Endodermal cell (in vitro differentiated cells): Measurements from ENCODE around the gene HLA-DPB1. TPM values are rescaled to one million over a fixed set of nuclear protein-coding genes. Genes with fewer than 3 reads are reported as not detected.

Source experiments
- DNase-seq: peaks from one replicate; pipeline ENCODE4 v3.0.0-alpha.2; 2017
- H3K27ac ChIP-seq: 2 replicates; pipeline ENCODE4 v1.5.1; 2013; ENCODE audit warnings: mild to moderate bottlenecking, low read depth, low read length, moderate library complexity
- H3K27me3 ChIP-seq: 2 replicates; pipeline ENCODE4 v1.6.1; 2013; ENCODE audit warnings: mild to moderate bottlenecking, low read length, moderate library complexity; ENCODE audit not compliant: insufficient read depth, control insufficient read depth, poor library complexity, severe bottlenecking
- H3K36me3 ChIP-seq: 2 replicates; pipeline ENCODE4 v1.7.0; 2013; ENCODE audit warnings: mild to moderate bottlenecking, low read length, moderate library complexity; ENCODE audit not compliant: control insufficient read depth, insufficient read depth
- H3K4me1 ChIP-seq: one replicate; pipeline ENCODE4 v1.7.0; 2013; ENCODE audit warnings: low read length; ENCODE audit not compliant: control insufficient read depth, insufficient read depth
- H3K4me3 ChIP-seq: 2 replicates; pipeline ENCODE4 v1.5.1; 2013; ENCODE audit warnings: mild to moderate bottlenecking, low read length, moderate library complexity
- H3K9ac ChIP-seq: 2 replicates; pipeline ENCODE4 v1.6.1; 2013; ENCODE audit warnings: mild to moderate bottlenecking, low read length, moderate library complexity; ENCODE audit not compliant: poor library complexity, severe bottlenecking; ENCODE audit errors: extremely low read depth
- H3K9me3 ChIP-seq: 2 replicates; pipeline ENCODE4 v1.6.1; 2013; ENCODE audit warnings: mild to moderate bottlenecking, low read length, moderate library complexity; ENCODE audit not compliant: control insufficient read depth
- H3K27ac Mint-ChIP-seq: 2 replicates; pipeline ENCODE4 v1.8.0; 2020; ENCODE audit warnings: mixed read lengths
- H3K27me3 Mint-ChIP-seq: 2 replicates; pipeline ENCODE4 v1.8.0; 2021; ENCODE audit warnings: mild to moderate bottlenecking, mixed read lengths; ENCODE audit not compliant: insufficient read depth
- H3K36me3 Mint-ChIP-seq: 2 replicates; pipeline ENCODE4 v1.8.0; 2020; ENCODE audit warnings: low read depth, mixed read lengths
- H3K4me1 Mint-ChIP-seq: 2 replicates; pipeline ENCODE4 v1.8.0; 2020; ENCODE audit warnings: mixed read lengths
- H3K4me3 Mint-ChIP-seq: 2 replicates; pipeline ENCODE4 v1.8.0; 2020; ENCODE audit warnings: mild to moderate bottlenecking, moderate library complexity, mixed read lengths
- H3K9me3 Mint-ChIP-seq: 2 replicates; pipeline ENCODE4 v1.8.0; 2020; ENCODE audit warnings: mild to moderate bottlenecking, mixed read lengths
- CTCF ChIP-seq: fragments of 200-600 bp; sonication (generic); conservative IDR thresholded peaks from 2 replicates; pipeline ENCODE4 v1.5.0; 2021; ENCODE audit warnings: antibody characterized with exemption, mild to moderate bottlenecking
- WGBS, 2 experiments: methylation state at CpG; one replicate each; pipeline versions ENCODE4 v1.1.5 to v1.1.7; 2013; ENCODE audit warnings: missing lambda C conversion rate in 2 of 2, mixed read lengths in 1 of 2; ENCODE audit not compliant: insufficient coverage in 1 of 2, insufficient read length in 1 of 2; 5-methylcytosine and 5-hydroxymethylcytosine counted together
- total RNA-seq, 2 donors: library from RNA; stranded (reverse); fragmentation: NEBNext Ultra II Directional in 1 of 2; extraction: Animal tissue kit (Norgen Biotek cat#: 25700) in 1 of 2; gene quantifications; 2 replicates in 1 of 2; 3 replicates in 1 of 2; pipeline ENCODE4 v1.2.1, GENCODE V29; 2021

HLA-DPB1 gene
- total RNA-seq, 2 donors from 2014 or later = 13.5 to 20.6 TPM

- 69 to 83% methylated on average over 3 to 6 of the region's 6 CpGs for WGBS, 2 experiments
- H3K27me3 Mint-ChIP-seq = peaks cover 8% of the 10 kb centered on the region
- no peaks in the 10 kb centered on the region for H3K27me3 ChIP-seq
- DNase-seq = no peak
- H3K9me3 ChIP-seq = no peaks in the 10 kb centered on the region
- peaks cover 8% of the 10 kb centered on the region for H3K9me3 Mint-ChIP-seq
- TF ChIP-seq CTCF = no peak
- no peaks in the 10 kb centered on the region for H3K36me3 ChIP-seq
- H3K27ac ChIP-seq = no peak overlapping the region
- H3K4me1 Mint-ChIP-seq = peaks cover 35% of the 10 kb centered on the region
- peaks cover 3% of the 10 kb centered on the region for H3K4me1 ChIP-seq
- no peak overlapping the region for H3K4me3 ChIP-seq
- H3K9ac ChIP-seq = no peak overlapping the region
- no peak overlapping the region for H3K27ac Mint-ChIP-seq
- no peak overlapping the region for H3K4me3 Mint-ChIP-seq
- no peaks in the 10 kb centered on the region for H3K36me3 Mint-ChIP-seq
Measured at GRCh38 chr6:33050014-33050810, 25.6 kb upstream of the HLA-DPB1 start.

- no peak overlapping the region for H3K27ac ChIP-seq
- no peak for DNase-seq
- H3K27ac Mint-ChIP-seq = no peak overlapping the region
Measured at GRCh38 chr6:33052627-33053026, 23.2 kb upstream of the HLA-DPB1 start.

GRCh38 chr6:33053230-33053629, 22.6 kb upstream of the HLA-DPB1 start:
- peaks cover 42% of the 10 kb centered on the region for H3K4me1 Mint-ChIP-seq
- peaks cover 5% of the 10 kb centered on the region for H3K27me3 Mint-ChIP-seq
- no peaks in the 10 kb centered on the region for H3K36me3 ChIP-seq
- H3K4me3 Mint-ChIP-seq = no peak overlapping the region
- H3K9me3 Mint-ChIP-seq = peaks cover 8% of the 10 kb centered on the region
- peaks cover 3% of the 10 kb centered on the region for H3K4me1 ChIP-seq
- no peak overlapping the region for H3K9ac ChIP-seq
- H3K9me3 ChIP-seq = no peaks in the 10 kb centered on the region
- H3K36me3 Mint-ChIP-seq = no peaks in the 10 kb centered on the region
- no peak for TF ChIP-seq CTCF
- 40 to 47% methylated on average over 2 to 4 of the region's 4 CpGs for WGBS, 2 experiments
- H3K4me3 ChIP-seq = no peak overlapping the region
- no peak overlapping the region for H3K27ac ChIP-seq
- H3K27ac Mint-ChIP-seq = no peak overlapping the region
- no peak for DNase-seq
- peaks cover 7% of the 10 kb centered on the region for H3K27me3 ChIP-seq

More at GRCh38 chr6:33052627-33053026, 23.2 kb upstream of the HLA-DPB1 start:
- Mint-ChIP-seq H3K9me3 (peaks cover 8% of the 10 kb centered on the region), H3K36me3 (no peaks in the 10 kb centered on the region), H3K27me3 (peaks cover 5% of the 10 kb centered on the region), H3K4me1 (peaks cover 42% of the 10 kb centered on the region), H3K4me3 (no peak overlapping the region)
- Histone ChIP-seq H3K4me3 (no peak overlapping the region), H3K36me3 (no peaks in the 10 kb centered on the region), H3K9me3 (no peaks in the 10 kb centered on the region), H3K4me1 (peaks cover 3% of the 10 kb centered on the region), H3K9ac (no peak overlapping the region), H3K27me3 (peaks cover 1% of the 10 kb centered on the region)
- TF ChIP-seq CTCF = no peak
